ENCODE data around the gene ZC3H4. TPM values are rescaled to one million over a fixed set of nuclear protein-coding genes. Genes with fewer than 3 reads are reported as not detected.

ZC3H4 gene
- total RNA-seq, 1 donor from 2014 or later, result 49.3 TPM

DNA sequence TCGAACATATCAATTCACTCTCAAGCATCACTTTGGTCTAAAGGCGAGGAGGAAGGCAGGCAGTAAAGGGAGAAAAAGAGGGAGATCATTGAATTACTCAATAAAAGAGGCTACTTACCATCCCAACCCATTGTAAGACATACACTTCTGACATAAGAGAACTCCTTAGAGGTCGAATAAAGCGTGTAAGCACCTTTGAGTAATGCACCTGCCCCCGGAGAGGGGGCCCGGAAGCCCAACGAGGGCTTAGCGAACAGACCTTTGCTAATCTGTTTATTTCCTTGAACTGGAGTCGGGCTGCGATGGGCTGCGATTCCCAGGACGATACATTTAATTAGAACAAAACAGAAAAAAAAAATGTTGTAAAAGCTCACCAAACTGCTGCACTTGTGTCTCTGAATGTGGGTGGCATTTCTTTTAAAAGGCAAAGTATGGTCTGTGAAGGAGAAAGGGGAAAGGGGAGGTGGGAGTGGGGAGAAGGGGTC is 3.0 kb downstream of the ZC3H4 start:
- H3K4me3 ChIP-seq, result peak overlapping the region; percentile 89
- no peak for DNase-seq
- H3K9me3 ChIP-seq, result no peaks in the 10 kb centered on the region
- no peak for ATAC-seq
- no peaks in the 10 kb centered on the region for H3K27me3 ChIP-seq (ENCODE audit: low read depth)
- intact Hi-C loops (cut with DNase I), result no loop called here
- TF ChIP-seq, protein P1, sequence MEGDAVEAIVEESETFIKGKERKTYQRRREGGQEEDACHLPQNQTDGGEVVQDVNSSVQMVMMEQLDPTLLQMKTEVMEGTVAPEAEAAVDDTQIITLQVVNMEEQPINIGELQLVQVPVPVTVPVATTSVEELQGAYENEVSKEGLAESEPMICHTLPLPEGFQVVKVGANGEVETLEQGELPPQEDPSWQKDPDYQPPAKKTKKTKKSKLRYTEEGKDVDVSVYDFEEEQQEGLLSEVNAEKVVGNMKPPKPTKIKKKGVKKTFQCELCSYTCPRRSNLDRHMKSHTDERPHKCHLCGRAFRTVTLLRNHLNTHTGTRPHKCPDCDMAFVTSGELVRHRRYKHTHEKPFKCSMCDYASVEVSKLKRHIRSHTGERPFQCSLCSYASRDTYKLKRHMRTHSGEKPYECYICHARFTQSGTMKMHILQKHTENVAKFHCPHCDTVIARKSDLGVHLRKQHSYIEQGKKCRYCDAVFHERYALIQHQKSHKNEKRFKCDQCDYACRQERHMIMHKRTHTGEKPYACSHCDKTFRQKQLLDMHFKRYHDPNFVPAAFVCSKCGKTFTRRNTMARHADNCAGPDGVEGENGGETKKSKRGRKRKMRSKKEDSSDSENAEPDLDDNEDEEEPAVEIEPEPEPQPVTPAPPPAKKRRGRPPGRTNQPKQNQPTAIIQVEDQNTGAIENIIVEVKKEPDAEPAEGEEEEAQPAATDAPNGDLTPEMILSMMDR (IDR thresholded peaks at IDR 0.05), result no peak
- peaks cover 59% of the 10 kb centered on the region for H3K4me1 ChIP-seq
- peaks cover under 1% of the 10 kb centered on the region for H3K36me3 ChIP-seq
- H3K27ac ChIP-seq, result peak overlapping the region; percentile 100

DNA sequence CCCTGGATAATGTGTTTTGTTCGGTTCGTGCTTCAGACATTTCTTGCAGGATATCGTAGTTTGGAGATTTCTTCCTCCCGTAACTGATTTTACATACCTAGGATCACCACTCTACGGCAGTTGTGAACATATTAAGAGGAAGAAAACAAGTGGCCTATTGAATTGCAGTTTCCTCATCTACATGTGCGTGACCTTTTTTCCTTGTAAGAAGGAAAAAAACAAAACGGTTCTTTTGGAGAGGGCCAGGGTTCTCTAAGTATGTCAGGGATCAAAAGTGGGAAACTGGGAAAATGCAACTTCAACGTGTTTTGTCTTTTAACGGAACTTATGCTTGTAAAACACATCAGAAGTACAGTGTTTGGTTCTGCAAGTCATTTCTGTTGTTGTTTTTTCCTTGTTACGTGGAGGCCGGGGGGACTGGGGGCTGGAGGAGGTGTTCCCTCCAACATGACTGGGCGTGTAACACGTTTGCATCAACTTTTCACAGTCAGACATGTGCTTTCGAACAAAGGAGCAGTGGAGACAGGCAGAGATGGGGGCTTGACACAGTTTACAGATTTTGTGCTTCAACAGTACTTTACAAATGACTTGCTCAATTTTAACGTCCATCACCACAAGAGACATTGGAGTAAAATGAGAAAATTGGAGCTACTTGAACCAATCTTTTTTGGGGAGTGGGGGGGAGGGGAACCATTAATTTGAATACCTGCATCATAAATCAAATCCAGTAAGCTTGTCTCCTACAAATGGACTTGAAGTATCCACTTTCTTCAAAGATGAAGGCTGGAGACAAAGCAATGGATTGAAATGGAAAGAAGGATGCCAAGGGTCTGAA is 3.8 kb downstream of the ZC3H4 start:
- H3K9me3 ChIP-seq, result no peaks in the 10 kb centered on the region
- peak overlapping the region; percentile 100 for H3K27ac ChIP-seq
- H3K4me3 ChIP-seq, result peak overlapping the region; percentile 89
- peaks cover 5% of the 10 kb centered on the region for H3K36me3 ChIP-seq
- H3K27me3 ChIP-seq (ENCODE audit: low read depth), result no peaks in the 10 kb centered on the region
- ATAC-seq (no peak), DNase-seq (no peak)
- intact Hi-C loops (cut with DNase I), result no loop called here
- peaks cover 59% of the 10 kb centered on the region for H3K4me1 ChIP-seq
- TF ChIP-seq, protein P1 (IDR thresholded peaks at IDR 0.05), result no peak

DNA sequence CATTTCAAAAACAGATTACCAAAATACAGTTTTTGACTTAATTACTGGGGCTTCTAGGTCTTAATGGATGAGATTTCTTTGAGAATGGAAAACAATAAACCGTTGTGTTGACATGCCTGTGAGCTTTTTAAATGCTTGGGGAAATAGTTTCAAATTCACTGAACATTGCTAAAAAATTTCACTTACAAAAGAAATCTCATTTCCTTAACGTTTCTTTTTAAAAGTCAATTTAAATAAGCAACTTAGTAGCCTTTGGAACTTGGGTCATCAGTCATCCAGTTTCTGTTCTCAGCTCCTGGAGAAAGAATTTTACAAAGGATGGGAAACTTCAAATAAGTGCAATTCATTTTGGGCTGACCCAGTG is 4.4 kb downstream of the ZC3H4 start:
- H3K9me3 ChIP-seq, result no peaks in the 10 kb centered on the region
- no peak for DNase-seq
- intact Hi-C loops (cut with DNase I), result no loop called here
- peak overlapping the region; percentile 89 for H3K4me3 ChIP-seq
- H3K27ac ChIP-seq, result peak overlapping the region; percentile 100
- peaks cover 54% of the 10 kb centered on the region for H3K4me1 ChIP-seq
- H3K36me3 ChIP-seq, result peaks cover 5% of the 10 kb centered on the region
- TF ChIP-seq, protein P1 (IDR thresholded peaks at IDR 0.05), result no peak
- no peak for ATAC-seq
- H3K27me3 ChIP-seq (ENCODE audit: low read depth), result no peaks in the 10 kb centered on the region

DNA sequence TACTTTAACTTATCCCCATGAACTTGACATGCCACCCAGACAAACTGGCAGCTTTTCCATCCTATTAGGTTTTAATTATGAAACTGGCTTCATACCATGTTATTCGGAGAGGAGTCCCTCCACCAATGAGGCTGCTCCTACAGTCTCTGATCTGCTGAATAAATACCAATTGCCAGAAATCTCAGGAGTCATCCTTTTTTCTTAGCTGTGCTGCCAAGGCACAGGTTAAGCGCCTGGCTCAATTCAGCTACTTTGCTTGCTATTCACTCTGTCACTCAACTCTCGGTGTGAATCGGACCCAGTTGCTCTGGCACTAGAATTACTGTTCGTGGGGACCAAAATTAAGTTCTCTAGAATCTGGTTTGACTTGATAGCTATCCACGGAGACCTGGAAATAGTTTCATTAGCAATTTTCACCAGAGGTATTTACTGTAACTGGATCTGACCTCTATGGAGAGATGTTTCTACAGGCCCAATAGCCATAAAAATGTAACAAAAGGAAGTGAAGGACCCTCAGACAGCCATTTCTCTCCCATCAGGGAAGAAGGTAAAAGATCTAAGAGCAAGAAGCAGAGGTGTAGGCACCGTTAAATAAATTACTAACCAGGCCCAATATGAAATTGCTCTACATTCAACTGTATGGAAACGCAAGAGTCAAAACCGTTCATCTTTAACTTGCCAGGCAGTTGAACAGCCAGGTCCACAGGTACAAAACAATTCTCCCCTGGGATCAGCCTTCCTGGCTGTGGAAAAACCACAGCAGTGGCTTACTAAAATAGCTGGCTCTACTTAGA is 5.4 kb downstream of the ZC3H4 start:
- H3K4me1 ChIP-seq, result peaks cover 52% of the 10 kb centered on the region
- no peaks in the 10 kb centered on the region for H3K27me3 ChIP-seq (ENCODE audit: low read depth)
- intact Hi-C loops (cut with DNase I), result no loop called here
- TF ChIP-seq, protein P1 (IDR thresholded peaks at IDR 0.05), result no peak
- DNase-seq (no peak), ATAC-seq (no peak)
- H3K27ac ChIP-seq, result peak overlapping the region; percentile 67
- H3K4me3 ChIP-seq, result no peak overlapping the region
- peaks cover 5% of the 10 kb centered on the region for H3K36me3 ChIP-seq
- H3K9me3 ChIP-seq, result no peaks in the 10 kb centered on the region

DNA sequence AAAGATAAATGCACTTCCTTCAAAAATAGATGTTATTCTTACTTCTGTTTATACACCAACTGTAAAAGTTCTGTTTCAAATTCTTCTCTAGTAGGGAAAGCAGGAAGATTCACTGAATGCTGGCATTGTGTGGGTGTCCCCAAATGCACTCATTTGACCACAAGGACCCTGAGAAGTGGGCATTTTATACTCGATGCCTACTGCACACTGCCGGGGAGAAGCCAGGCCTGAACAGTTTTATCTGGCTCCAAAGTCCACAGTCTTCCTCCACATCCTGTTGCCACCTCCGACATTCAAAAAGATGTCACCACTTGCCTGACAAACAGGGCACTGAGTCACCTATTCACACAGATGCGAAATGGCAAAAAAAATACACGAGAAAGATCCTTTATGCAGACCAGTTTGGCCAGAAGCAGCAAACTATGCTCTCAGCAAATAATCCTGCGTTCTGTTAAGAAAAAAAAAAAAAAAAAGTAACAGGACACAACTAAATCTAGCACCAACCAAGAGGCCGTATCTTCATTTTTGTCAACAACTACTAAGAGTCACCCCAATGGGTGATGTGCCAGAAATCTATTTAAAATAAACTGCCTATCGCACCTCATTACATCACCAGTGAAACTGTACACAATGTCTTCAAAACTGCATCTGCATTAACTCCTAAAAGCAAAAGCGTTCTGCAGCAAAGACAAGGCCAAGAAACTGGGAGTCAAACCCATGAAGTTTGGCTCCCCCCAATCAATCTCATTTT is 6.2 kb downstream of the ZC3H4 start:
- Histone ChIP-seq H3K4me1 (peaks cover 60% of the 10 kb centered on the region), H3K27ac (peak overlapping the region; percentile 67)
- intact Hi-C loops (cut with DNase I), result no loop called here

More for the DNA sequence above, 6.2 kb downstream of the ZC3H4 start:
- Histone ChIP-seq H3K36me3 (peaks cover 5% of the 10 kb centered on the region), H3K4me3 (no peak overlapping the region), H3K9me3 (no peaks in the 10 kb centered on the region), H3K27me3 (ENCODE audit: low read depth) (no peaks in the 10 kb centered on the region)
- no peak for ATAC-seq
- TF ChIP-seq, protein P1 (IDR thresholded peaks at IDR 0.05), result no peak
- DNase-seq, result no peak

Measured in lower lobe of right lung (tissue), 2 donors.